K562 treated with DMSO at 1 percent for 24 hours (cell line): ENCODE data around the gene SMIM10L2A. TPM values are rescaled to one million over a fixed set of nuclear protein-coding genes. Genes with fewer than 3 reads are reported as not detected.

Experiments
- total RNA-seq: library from RNA; unstranded; fragments of 300-600 nt; gene quantifications from 2 replicates; pipeline ENCODE4 v1.2.3, GENCODE V29; 2022; ENCODE audit warnings: low read depth; ENCODE audit not compliant: insufficient read depth

The SMIM10L2A gene
- 0.17 and 0.47 TPM in 2 replicates for total RNA-seq

DNA sequence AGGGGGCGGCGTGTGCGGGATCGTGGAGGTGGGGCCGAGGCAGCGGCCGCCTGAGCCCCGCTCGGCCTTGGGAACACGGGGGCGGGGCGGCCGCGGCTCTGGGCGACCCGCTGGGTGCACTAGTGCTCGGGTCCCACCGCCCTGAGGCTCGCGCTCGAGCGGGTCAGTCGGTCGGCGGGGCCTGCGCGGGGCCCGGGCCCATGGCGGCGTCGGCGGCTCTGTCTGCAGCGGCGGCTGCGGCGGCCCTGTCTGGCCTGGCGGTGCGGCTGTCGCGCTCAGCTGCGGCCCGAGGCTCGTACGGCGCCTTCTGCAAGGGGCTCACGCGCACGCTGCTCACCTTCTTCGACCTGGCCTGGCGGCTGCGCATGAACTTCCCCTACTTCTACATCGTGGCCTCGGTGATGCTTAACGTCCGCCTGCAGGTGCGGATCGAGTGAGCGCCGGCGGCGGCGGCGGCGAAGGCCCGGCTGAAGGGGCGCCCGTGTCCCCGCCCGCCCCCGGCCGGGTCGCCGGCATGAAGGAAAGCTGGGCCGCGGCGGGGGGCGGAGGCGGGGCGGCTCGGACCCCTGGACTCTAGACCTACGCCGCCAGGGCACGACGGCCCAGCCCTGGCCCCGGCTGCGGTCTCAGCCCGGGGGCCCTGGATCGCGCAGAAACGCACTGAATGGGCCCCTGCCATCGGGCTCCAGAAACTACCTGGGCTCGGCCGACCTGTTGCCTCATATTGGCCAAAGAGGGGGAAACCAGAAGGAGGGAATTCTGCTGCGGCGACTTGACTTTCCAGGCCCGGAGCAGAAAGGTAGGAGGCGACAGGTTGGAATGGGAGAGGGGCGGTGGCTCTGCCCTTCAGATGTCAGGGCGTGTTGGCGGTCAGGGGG is at the start of gene SMIM10L2A:
TSS of gene SMIM10L2A (plus strand) at position 13 of the 878 bp plus-strand sequence. CDS start at position 201, 188 bp downstream.

Other genes starting within 250 kb of the SMIM10L2A start
- not detected in 2 replicates for gene ETDA, start 169.9 kb upstream of the SMIM10L2A start, total RNA-seq
- not detected in 2 replicates for gene ETDC, start 112.5 kb upstream of the SMIM10L2A start, total RNA-seq
- 4.0 and 6.0 TPM in 2 replicates for gene ZNF75D, start 77.8 kb upstream of the SMIM10L2A start, total RNA-seq
- gene ZNF449, start 77.1 kb upstream of the SMIM10L2A start, total RNA-seq: 1.4 TPM in 2 replicates
- 11.6 and 12.4 TPM in 2 replicates for gene INTS6L, start 98.7 kb downstream of the SMIM10L2A start, total RNA-seq